Pancreas (tissue), 10 donors: ENCODE results near the gene ARHGAP8. TPM values are rescaled to one million over a fixed set of nuclear protein-coding genes. Genes with fewer than 3 reads are reported as not detected.

Source experiments
- ATAC-seq, 4 donors: fragments of 200-7000 bp; cut with Tn5 transposase; one replicate each; pipeline versions ENCODE4 v1.8.0 to v1.9.1; 2020; ENCODE audit warnings: mild to moderate bottlenecking in 4 of 4, moderate library complexity in 4 of 4
- DNase-seq, 6 donors: peaks; one replicate each; pipeline ENCODE4 v3.0.0-alpha.2; 2020
- FAIRE-seq: peaks from 2 replicates; lab custom pipeline; 2012; peaks lifted over from hg19 to GRCh38; lab: Jason Lieb, UNC
- H3K27ac ChIP-seq, 4 donors: fragments of 200-600 bp; sonication (generic); 1 replicate in 3 of 4; 2 replicates in 1 of 4; pipeline versions ENCODE4 v1.5.0 to v1.8.0; 2020
- H3K27me3 ChIP-seq, 4 donors: fragments of 200-600 bp; one replicate each; pipeline ENCODE4 v1.8.0; 2021
- H3K36me3 ChIP-seq, 3 donors: fragments of 200-600 bp; sonication (generic) in 1 of 3; one replicate each; pipeline versions ENCODE4 v1.5.0 to v1.8.0; 2020 to 2021
- H3K4me1 ChIP-seq, 3 donors: fragments of 200-600 bp; one replicate each; pipeline ENCODE4 v1.8.0; 2021
- H3K4me3 ChIP-seq, 4 donors: fragments of 200-600 bp; sonication (generic) in 2 of 4; one replicate each; pipeline versions ENCODE4 v1.5.0 to v1.8.0; 2020 to 2021
- H3K9me3 ChIP-seq, 4 donors: fragments of 200-600 bp; one replicate each; pipeline ENCODE4 v1.8.0; 2021
- WGBS, 2 donors: extraction: QIAGEN DNeasy Blood & Tissue Kit; methylation state at CpG; one replicate each; pipeline ENCODE4 v1.1.7; 2013; 5-methylcytosine and 5-hydroxymethylcytosine counted together
- intact Hi-C, 3 donors: fragments of 100-400 bp; cut with DNase I; formaldehyde crosslinking; loops; one replicate each; pipeline versions ENCODE4 v1.11.1 to v1.14.2; 2022
- polyA plus RNA-seq, 2 donors: library from polyadenylated mRNA; stranded (reverse); fragments of 200-250 nt; gene quantifications; one replicate each; pipeline ENCODE4 v1.2.3, GENCODE V29; 2013
- total RNA-seq, 6 donors: library from RNA; stranded (reverse); fragmentation: NEBNext Ultra II Directional in 4 of 6; extraction: Animal tissue kit (Norgen Biotek cat#: 25700) in 4 of 6; gene quantifications; one replicate each; pipeline versions ENCODE4 v1.2.1 to v1.2.4, GENCODE V29; 2021 to 2023
- TF ChIP-seq, protein P1 (sequence below), 4 donors: fragments of 200-600 bp; sonication (generic) in 3 of 4; IDR thresholded peaks; one replicate each; pipeline versions ENCODE4 v1.5.0 to v1.8.0; 2021; ENCODE audit warnings: antibody characterized with exemption in 4 of 4
- donor health status: healthy with polysubstance abuse.
- donor health status: DM: no; HTN: no; CAD: no; lungs with moderate emphysema.
- donor health status: DM: no; HTN: no; CAD: no.
- donor health status: control.
- donor health status: control.
- donor health status: Bipolar disorder and iron deficiency.
- donor health status: DM: yes; HTN: yes; CAD: no.
- donor health status: DM: no; HTN: no; CAD: no.
- donor health status: DM: no; HTN: no; CAD: no.
- donor health status: DM: yes; HTN: yes; CAD: no.

The ARHGAP8 gene
- total and polyA plus RNA-seq, 8 donors = 8.6 to 59.2 (median 15.1) TPM

GRCh38 chr22:44760476-44760875 lies 8.1 kb downstream of the ARHGAP8 start:
- TF ChIP-seq, protein P1, sequence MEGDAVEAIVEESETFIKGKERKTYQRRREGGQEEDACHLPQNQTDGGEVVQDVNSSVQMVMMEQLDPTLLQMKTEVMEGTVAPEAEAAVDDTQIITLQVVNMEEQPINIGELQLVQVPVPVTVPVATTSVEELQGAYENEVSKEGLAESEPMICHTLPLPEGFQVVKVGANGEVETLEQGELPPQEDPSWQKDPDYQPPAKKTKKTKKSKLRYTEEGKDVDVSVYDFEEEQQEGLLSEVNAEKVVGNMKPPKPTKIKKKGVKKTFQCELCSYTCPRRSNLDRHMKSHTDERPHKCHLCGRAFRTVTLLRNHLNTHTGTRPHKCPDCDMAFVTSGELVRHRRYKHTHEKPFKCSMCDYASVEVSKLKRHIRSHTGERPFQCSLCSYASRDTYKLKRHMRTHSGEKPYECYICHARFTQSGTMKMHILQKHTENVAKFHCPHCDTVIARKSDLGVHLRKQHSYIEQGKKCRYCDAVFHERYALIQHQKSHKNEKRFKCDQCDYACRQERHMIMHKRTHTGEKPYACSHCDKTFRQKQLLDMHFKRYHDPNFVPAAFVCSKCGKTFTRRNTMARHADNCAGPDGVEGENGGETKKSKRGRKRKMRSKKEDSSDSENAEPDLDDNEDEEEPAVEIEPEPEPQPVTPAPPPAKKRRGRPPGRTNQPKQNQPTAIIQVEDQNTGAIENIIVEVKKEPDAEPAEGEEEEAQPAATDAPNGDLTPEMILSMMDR (IDR thresholded peaks at IDR 0.05) = no peak
- FAIRE-seq (no peak), ATAC-seq (no peak), DNase-seq (no peak)
- H3K4me1 ChIP-seq = peaks cover 2 to 8% (median 3%) of the 10 kb centered on the region in 3 donors
- no peak overlapping the region for H3K27ac ChIP-seq
- H3K9me3 ChIP-seq = no peaks in the 10 kb centered on the region
- WGBS, 2 donors = 67 to 70% methylated on average over 5 of the region's 5 CpGs
- H3K27me3 ChIP-seq = no peaks in the 10 kb centered on the region
- intact Hi-C loops = no loop called here
- no peaks in the 10 kb centered on the region for H3K36me3 ChIP-seq
- H3K4me3 ChIP-seq = no peak overlapping the region

DNA sequence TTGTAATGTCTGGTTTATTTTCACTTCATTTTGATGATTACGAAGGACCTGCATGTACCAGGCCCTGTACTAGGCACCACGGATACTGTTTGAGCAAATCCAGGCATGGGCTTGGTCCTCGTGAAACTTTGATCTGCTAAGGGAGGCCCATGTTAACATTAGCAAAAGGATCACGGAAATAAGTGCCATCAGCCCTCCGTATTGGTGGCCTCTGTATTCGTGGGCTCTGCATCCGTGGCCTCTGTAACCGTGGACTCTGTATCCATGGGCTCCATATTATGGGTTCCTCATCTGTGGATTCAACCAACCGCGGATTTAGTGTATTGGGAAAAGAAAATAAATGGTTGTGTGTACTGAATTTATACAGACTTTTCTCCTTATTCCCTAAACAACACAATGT lies 8.7 kb downstream of the ARHGAP8 start:
- FAIRE-seq (no peak), ATAC-seq (no peak), DNase-seq (no peak)
- intact Hi-C loops = no loop called here
- 83 to 86% methylated on average over 10 of the region's 10 CpGs for WGBS, 2 donors
- Histone ChIP-seq H3K27me3 (no peaks in the 10 kb centered on the region), H3K27ac (no peak overlapping the region), H3K9me3 (no peaks in the 10 kb centered on the region), H3K4me3 (no peak overlapping the region), H3K36me3 (no peaks in the 10 kb centered on the region), H3K4me1 (peaks cover 4 to 7% (median 7%) of the 10 kb centered on the region in 3 donors)
- TF ChIP-seq, protein P1 (IDR thresholded peaks at IDR 0.05) = no peak

- H3K27me3 ChIP-seq = no peaks in the 10 kb centered on the region
- H3K4me1 ChIP-seq = peaks cover 4 to 8% (median 5%) of the 10 kb centered on the region in 3 donors
- no peak overlapping the region for H3K4me3 ChIP-seq
- no peak overlapping the region for H3K27ac ChIP-seq
- no peaks in the 10 kb centered on the region for H3K9me3 ChIP-seq
- DNase-seq (no peak), FAIRE-seq (no peak), ATAC-seq (no peak)
- TF ChIP-seq, protein P1 (IDR thresholded peaks at IDR 0.05) = no peak
- no peaks in the 10 kb centered on the region for H3K36me3 ChIP-seq
- intact Hi-C loops = no loop called here
- 93 to 94% methylated on average over 17 of the region's 17 CpGs for WGBS, 2 donors
These were observed 12.0 kb downstream of the ARHGAP8 start for GRCh38 chr22:44764373-44764772.

GRCh38 chr22:44764974-44765373 lies 12.6 kb downstream of the ARHGAP8 start:
- DNase-seq = no peak
- TF ChIP-seq, protein P1 (IDR thresholded peaks at IDR 0.05) = no peak
- 53 to 66% methylated on average over 4 of the region's 4 CpGs for WGBS, 2 donors
- Histone ChIP-seq H3K36me3 (no peaks in the 10 kb centered on the region), H3K27ac (no peak overlapping the region), H3K27me3 (no peaks in the 10 kb centered on the region), H3K4me1 (peaks cover 4 to 8% (median 5%) of the 10 kb centered on the region in 3 donors), H3K9me3 (no peaks in the 10 kb centered on the region), H3K4me3 (no peak overlapping the region)
- ATAC-seq = peak in 3 of 4 donors; percentile 23 to 45 (median 24)
- FAIRE-seq = no peak
- intact Hi-C loops = no loop called here

GRCh38 chr22:44765571-44766285 lies 13.4 kb downstream of the ARHGAP8 start:
- no peaks in the 10 kb centered on the region for H3K9me3 ChIP-seq
- H3K4me3 ChIP-seq = no peak overlapping the region
- peak overlapping the region in 1 of 4 donors; percentile 15 for H3K27ac ChIP-seq
- WGBS, 2 donors = 42 to 62% methylated on average over 19 to 23 of the region's 23 CpGs
- peaks cover 4 to 8% (median 5%) of the 10 kb centered on the region in 3 donors for H3K4me1 ChIP-seq
- TF ChIP-seq, protein P1 (IDR thresholded peaks at IDR 0.05) = no peak
- H3K27me3 ChIP-seq = no peaks in the 10 kb centered on the region
- FAIRE-seq (no peak), ATAC-seq (peak; percentile 51 to 84 (median 70)), DNase-seq (peak in 2 of 6 donors; percentile 42 to 62)
- intact Hi-C loops = no loop called here
- H3K36me3 ChIP-seq = no peaks in the 10 kb centered on the region
